ENCODE data around the gene CNBP.

DNA sequence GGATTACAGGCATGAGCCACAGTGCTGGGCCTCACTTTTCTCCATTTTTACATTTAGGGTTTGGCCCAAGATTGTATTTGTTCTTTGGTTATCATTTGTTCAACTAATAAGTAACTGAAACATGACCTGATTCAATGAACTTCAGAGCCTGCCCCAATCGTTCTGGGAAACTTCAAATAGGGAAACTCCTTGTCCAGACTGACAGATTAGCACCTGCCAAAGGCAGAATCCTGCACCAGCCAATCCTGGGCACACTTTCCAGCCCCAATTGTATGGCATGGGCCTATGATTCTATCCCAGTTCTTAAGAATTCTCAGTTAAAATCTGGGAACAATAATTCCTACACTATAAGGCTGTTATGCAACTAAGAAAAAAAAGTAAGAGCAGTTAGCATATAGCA, 43.8 kb downstream of the CNBP start:
- TF ChIP-seq POLR2A (IDR thresholded peaks at IDR 0.05), result no peak
- TF ChIP-seq, protein P1, sequence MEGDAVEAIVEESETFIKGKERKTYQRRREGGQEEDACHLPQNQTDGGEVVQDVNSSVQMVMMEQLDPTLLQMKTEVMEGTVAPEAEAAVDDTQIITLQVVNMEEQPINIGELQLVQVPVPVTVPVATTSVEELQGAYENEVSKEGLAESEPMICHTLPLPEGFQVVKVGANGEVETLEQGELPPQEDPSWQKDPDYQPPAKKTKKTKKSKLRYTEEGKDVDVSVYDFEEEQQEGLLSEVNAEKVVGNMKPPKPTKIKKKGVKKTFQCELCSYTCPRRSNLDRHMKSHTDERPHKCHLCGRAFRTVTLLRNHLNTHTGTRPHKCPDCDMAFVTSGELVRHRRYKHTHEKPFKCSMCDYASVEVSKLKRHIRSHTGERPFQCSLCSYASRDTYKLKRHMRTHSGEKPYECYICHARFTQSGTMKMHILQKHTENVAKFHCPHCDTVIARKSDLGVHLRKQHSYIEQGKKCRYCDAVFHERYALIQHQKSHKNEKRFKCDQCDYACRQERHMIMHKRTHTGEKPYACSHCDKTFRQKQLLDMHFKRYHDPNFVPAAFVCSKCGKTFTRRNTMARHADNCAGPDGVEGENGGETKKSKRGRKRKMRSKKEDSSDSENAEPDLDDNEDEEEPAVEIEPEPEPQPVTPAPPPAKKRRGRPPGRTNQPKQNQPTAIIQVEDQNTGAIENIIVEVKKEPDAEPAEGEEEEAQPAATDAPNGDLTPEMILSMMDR (IDR thresholded peaks at IDR 0.05 in 4 of 5, conservative IDR thresholded peaks at IDR 0.05 in 1 of 5), result no peak
